Skeletal muscle tissue (tissue), 4 donors: ENCODE results near the gene TMEM91. TPM values are rescaled to one million over a fixed set of nuclear protein-coding genes. Genes with fewer than 3 reads are reported as not detected.

Experiments used
- H3K27ac ChIP-seq: one replicate; pipeline ENCODE4 v1.7.0; 2013; ENCODE audit warnings: mild to moderate bottlenecking, low read depth, low read length, inconsistent platforms
- H3K27me3 ChIP-seq, 3 donors: one replicate each; pipeline ENCODE4 v1.7.0; 2013; ENCODE audit warnings: low read length in 3 of 3; ENCODE audit not compliant: control insufficient read depth in 3 of 3, insufficient read depth in 3 of 3
- H3K36me3 ChIP-seq, 3 donors: one replicate each; pipeline ENCODE4 v1.7.0; 2013; ENCODE audit warnings: low read length in 3 of 3; ENCODE audit not compliant: control insufficient read depth in 3 of 3, insufficient read depth in 3 of 3
- H3K4me1 ChIP-seq, 3 donors: one replicate each; pipeline ENCODE4 v1.7.0; 2013; ENCODE audit warnings: low read length in 3 of 3, mild to moderate bottlenecking in 3 of 3; ENCODE audit not compliant: control insufficient read depth in 3 of 3, insufficient read depth in 3 of 3
- H3K4me3 ChIP-seq, 3 donors: one replicate each; pipeline ENCODE4 v1.7.0; 2013; ENCODE audit warnings: low read length in 3 of 3
- H3K9ac ChIP-seq, 3 donors: one replicate each; pipeline ENCODE4 v1.7.0; 2013; ENCODE audit warnings: low read length in 3 of 3, mild to moderate bottlenecking in 3 of 3, moderate library complexity in 2 of 3, low read depth in 1 of 3
- H3K9me3 ChIP-seq, 3 donors: one replicate each; pipeline ENCODE4 v1.7.0; 2013; ENCODE audit warnings: low read length in 3 of 3; ENCODE audit not compliant: control insufficient read depth in 3 of 3
- total RNA-seq: library from RNA; depleted of rRNA; stranded (reverse); fragments of >200 nt; gene quantifications from one replicate; pipeline ENCODE4 v1.2.3, GENCODE V29; 2014
- donor health status: Osteomylitis.

TMEM91 gene
- total RNA-seq, 1 donor from 2014 or later: 2.1 TPM

- Histone ChIP-seq H3K27ac (peak within 1 kb of the TSS; percentile 93), H3K9me3 (no peaks in the 10 kb centered on the region), H3K36me3 (peaks cover 0 to 6% (median 5%) of the 10 kb centered on the region in 3 donors), H3K9ac (peak within 1 kb of the TSS; percentile 96 to 100 (median 99)), H3K4me1 (peaks cover 18 to 32% (median 21%) of the 10 kb centered on the region in 3 donors), H3K27me3 (no peaks in the 10 kb centered on the region), H3K4me3 (peak within 1 kb of the TSS; percentile 92 to 100 (median 98))
Observed at GRCh38 chr19:41397086-41398049, 21.0 kb downstream of the TMEM91 start, which contains the start of the genes BCKDHA and EXOSC5. BCKDHA (plus strand) TSS chr19:41397818; CDS start chr19:41397828, 10 bp downstream. EXOSC5 (minus strand) TSS chr19:41397359; CDS start chr19:41397328, 31 bp downstream.

- peaks cover 0 to 7% (median 5%) of the 10 kb centered on the region in 3 donors for H3K36me3 ChIP-seq
- no peaks in the 10 kb centered on the region for H3K9me3 ChIP-seq
- H3K9ac ChIP-seq: peak overlapping the region; percentile 96 to 100 (median 99)
- H3K4me1 ChIP-seq: peaks cover 21 to 33% (median 21%) of the 10 kb centered on the region in 3 donors
- H3K27me3 ChIP-seq: no peaks in the 10 kb centered on the region
- peak overlapping the region; percentile 92 to 100 (median 98) for H3K4me3 ChIP-seq
- H3K27ac ChIP-seq: peak overlapping the region; percentile 93
Observed at GRCh38 chr19:41398050-41398418, 21.7 kb downstream of the TMEM91 start.

GRCh38 chr19:41398598-41398997 lies 22.3 kb downstream of the TMEM91 start:
- Histone ChIP-seq H3K4me1 (peaks cover 24 to 38% (median 27%) of the 10 kb centered on the region in 3 donors), H3K4me3 (peak overlapping the region; percentile 92 to 100 (median 98)), H3K9ac (peak overlapping the region; percentile 96 to 100 (median 99)), H3K9me3 (no peaks in the 10 kb centered on the region), H3K36me3 (peaks cover 0 to 10% (median 5%) of the 10 kb centered on the region in 3 donors), H3K27me3 (no peaks in the 10 kb centered on the region), H3K27ac (peak overlapping the region; percentile 93)

- no peaks in the 10 kb centered on the region for H3K9me3 ChIP-seq
- H3K9ac ChIP-seq: peak overlapping the region; percentile 1 to 96 (median 12)
- H3K4me3 ChIP-seq: peak overlapping the region; percentile 92 to 100 (median 98)
- peak overlapping the region; percentile 93 for H3K27ac ChIP-seq
- H3K27me3 ChIP-seq: no peaks in the 10 kb centered on the region
- H3K36me3 ChIP-seq: peaks cover 0 to 10% (median 5%) of the 10 kb centered on the region in 3 donors
- H3K4me1 ChIP-seq: peaks cover 24 to 39% (median 28%) of the 10 kb centered on the region in 3 donors
Observed at GRCh38 chr19:41399091-41399490, 22.8 kb downstream of the TMEM91 start.

GRCh38 chr19:41399525-41399924 lies 23.2 kb downstream of the TMEM91 start:
- Histone ChIP-seq H3K27me3 (no peaks in the 10 kb centered on the region), H3K9ac (no peak overlapping the region), H3K4me1 (peaks cover 24 to 39% (median 28%) of the 10 kb centered on the region in 3 donors), H3K9me3 (no peaks in the 10 kb centered on the region), H3K36me3 (peaks cover 0 to 10% (median 5%) of the 10 kb centered on the region in 3 donors), H3K27ac (no peak overlapping the region), H3K4me3 (no peak overlapping the region)

- H3K27ac ChIP-seq: no peak overlapping the region
- H3K4me1 ChIP-seq: peaks cover 30 to 33% (median 32%) of the 10 kb centered on the region in 3 donors
Observed at GRCh38 chr19:41401483-41401882, 25.1 kb downstream of the TMEM91 start.

GRCh38 chr19:41402010-41402409 lies 25.7 kb downstream of the TMEM91 start:
- Histone ChIP-seq H3K36me3 (peaks cover 0 to 14% (median 5%) of the 10 kb centered on the region in 3 donors), H3K27ac (no peak overlapping the region), H3K4me1 (peaks cover 27 to 32% (median 29%) of the 10 kb centered on the region in 3 donors), H3K9me3 (no peaks in the 10 kb centered on the region), H3K9ac (no peak overlapping the region), H3K27me3 (no peaks in the 10 kb centered on the region), H3K4me3 (no peak overlapping the region)

More at GRCh38 chr19:41401483-41401882, 25.1 kb downstream of the TMEM91 start:
- H3K9me3 ChIP-seq: no peaks in the 10 kb centered on the region
- no peaks in the 10 kb centered on the region for H3K27me3 ChIP-seq
- H3K36me3 ChIP-seq: peaks cover 0 to 14% (median 5%) of the 10 kb centered on the region in 3 donors
- no peak overlapping the region for H3K4me3 ChIP-seq
- H3K9ac ChIP-seq: no peak overlapping the region

- Histone ChIP-seq H3K36me3 (peaks cover 0 to 11% (median 5%) of the 10 kb centered on the region in 3 donors), H3K4me3 (no peak overlapping the region), H3K9ac (peak overlapping the region in 1 of 3 donors; percentile 19), H3K27me3 (no peaks in the 10 kb centered on the region), H3K9me3 (no peaks in the 10 kb centered on the region), H3K4me1 (peaks cover 29% of the 10 kb centered on the region in 3 donors), H3K27ac (no peak overlapping the region)
Observed at GRCh38 chr19:41403181-41403970, 27.0 kb downstream of the TMEM91 start.

GRCh38 chr19:41405776-41406175 lies 29.4 kb downstream of the TMEM91 start:
- Histone ChIP-seq H3K4me3 (no peak overlapping the region), H3K4me1 (peaks cover 30 to 46% (median 42%) of the 10 kb centered on the region in 3 donors), H3K36me3 (peaks cover 0 to 12% (median 5%) of the 10 kb centered on the region in 3 donors), H3K9ac (no peak overlapping the region), H3K27me3 (no peaks in the 10 kb centered on the region), H3K9me3 (no peaks in the 10 kb centered on the region), H3K27ac (no peak overlapping the region)
